NT2/D1 (cell line): ENCODE data around the gene MBLAC1.

Source experiments
- SUZ12 ChIP-seq: IDR thresholded peaks from 2 replicates; pipeline ENCODE4 v1.6.1; 2011; ENCODE audit not compliant: insufficient read length, insufficient read depth; ENCODE audit errors: extremely low read depth
- YY1 ChIP-seq: IDR thresholded peaks from 2 replicates; pipeline ENCODE4 v1.6.1; 2011; ENCODE audit not compliant: insufficient read length, insufficient read depth
- ZNF274 ChIP-seq: IDR thresholded peaks from 2 replicates; pipeline ENCODE4 v1.6.1; 2011; ENCODE audit warnings: mild to moderate bottlenecking, low read depth, low read length

DNA sequence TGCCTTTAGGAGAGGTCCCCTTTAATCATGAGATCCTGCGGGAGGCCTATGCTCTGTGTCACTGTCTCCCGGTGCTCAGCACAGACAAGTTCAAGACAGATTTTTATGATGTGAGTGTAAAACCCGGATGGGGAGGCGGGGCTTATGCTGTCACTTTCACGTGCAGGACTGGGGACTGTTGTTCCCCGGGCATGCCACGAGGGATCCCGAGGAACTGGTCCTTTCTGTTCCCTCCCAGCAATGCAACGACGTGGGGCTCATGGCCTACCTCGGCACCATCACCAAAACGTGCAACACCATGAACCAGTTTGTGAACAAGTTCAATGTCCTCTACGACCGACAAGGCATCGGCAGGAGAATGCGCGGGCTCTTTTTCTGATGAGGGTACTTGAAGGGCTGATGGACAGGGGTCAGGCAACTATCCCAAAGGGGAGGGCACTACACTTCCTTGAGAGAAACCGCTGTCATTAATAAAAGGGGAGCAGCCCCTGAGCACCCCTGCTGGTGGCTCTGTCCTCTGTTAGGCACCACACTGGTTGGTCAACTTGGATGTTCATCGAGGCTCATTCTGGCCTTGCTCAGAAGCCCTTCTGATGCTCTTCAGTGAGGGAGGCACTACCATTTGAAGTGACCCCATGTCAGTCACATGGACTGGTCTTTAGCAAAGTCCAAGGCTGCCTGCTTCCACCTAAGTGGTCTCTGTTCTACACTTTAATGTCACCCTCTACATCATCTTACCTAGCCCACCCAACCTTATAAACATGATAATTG, 35.2 kb upstream of the MBLAC1 start:
- TF ChIP-seq ZNF274 (no peak), SUZ12 (no peak), YY1 (no peak)
